ENCODE measurements around the gene VSTM4. TPM values are rescaled to one million over a fixed set of nuclear protein-coding genes. Genes with fewer than 3 reads are reported as not detected.

The VSTM4 gene
- total and polyA plus RNA-seq, 2 donors (not counting 1 experiment from before 2014, with no cell fraction given) = 8.1 to 27.9 TPM

- no peaks in the 10 kb centered on the region for H3K4me1 ChIP-seq (ENCODE audit: control insufficient read depth, extremely low read depth, insufficient read depth, low read length)
- H3K9me3 ChIP-seq (ENCODE audit: control insufficient read depth, insufficient read depth, low read depth, low read length) = no peaks in the 10 kb centered on the region
- no peak overlapping the region for H3K27ac ChIP-seq (ENCODE audit: insufficient read depth, low read length)
- no peaks in the 10 kb centered on the region for H4K20me1 ChIP-seq (ENCODE audit: control insufficient read depth, extremely low read depth, insufficient read depth, low read length)
- DNase-seq (ENCODE audit: low read depth in 2 of 2) = no peak
- no peak overlapping the region for H3K9ac ChIP-seq (ENCODE audit: insufficient read depth, low read length)
- no peak for TF ChIP-seq EZH2 (IDR thresholded peaks at IDR 0.05; ENCODE audit: low read length, missing control alignments)
- TF ChIP-seq, protein P1, sequence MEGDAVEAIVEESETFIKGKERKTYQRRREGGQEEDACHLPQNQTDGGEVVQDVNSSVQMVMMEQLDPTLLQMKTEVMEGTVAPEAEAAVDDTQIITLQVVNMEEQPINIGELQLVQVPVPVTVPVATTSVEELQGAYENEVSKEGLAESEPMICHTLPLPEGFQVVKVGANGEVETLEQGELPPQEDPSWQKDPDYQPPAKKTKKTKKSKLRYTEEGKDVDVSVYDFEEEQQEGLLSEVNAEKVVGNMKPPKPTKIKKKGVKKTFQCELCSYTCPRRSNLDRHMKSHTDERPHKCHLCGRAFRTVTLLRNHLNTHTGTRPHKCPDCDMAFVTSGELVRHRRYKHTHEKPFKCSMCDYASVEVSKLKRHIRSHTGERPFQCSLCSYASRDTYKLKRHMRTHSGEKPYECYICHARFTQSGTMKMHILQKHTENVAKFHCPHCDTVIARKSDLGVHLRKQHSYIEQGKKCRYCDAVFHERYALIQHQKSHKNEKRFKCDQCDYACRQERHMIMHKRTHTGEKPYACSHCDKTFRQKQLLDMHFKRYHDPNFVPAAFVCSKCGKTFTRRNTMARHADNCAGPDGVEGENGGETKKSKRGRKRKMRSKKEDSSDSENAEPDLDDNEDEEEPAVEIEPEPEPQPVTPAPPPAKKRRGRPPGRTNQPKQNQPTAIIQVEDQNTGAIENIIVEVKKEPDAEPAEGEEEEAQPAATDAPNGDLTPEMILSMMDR (conservative IDR thresholded peaks at IDR 0.05 in 1 of 2, IDR thresholded peaks at IDR 0.05 in 1 of 2; ENCODE audit: low read depth in 1 of 2, low read length in 2 of 2) = no peak
- H3K36me3 ChIP-seq (ENCODE audit: control insufficient read depth, insufficient read depth, low read length) = no peaks in the 10 kb centered on the region
- H3K27me3 ChIP-seq (ENCODE audit: control insufficient read depth, insufficient read depth, low read length) = no peaks in the 10 kb centered on the region
- H2AFZ ChIP-seq (ENCODE audit: low read length) = no peak overlapping the region
- no peak overlapping the region for H3K4me2 ChIP-seq (ENCODE audit: extremely low read depth, insufficient read depth, low read length)
- no peaks in the 10 kb centered on the region for H3K79me2 ChIP-seq (ENCODE audit: control insufficient read depth, insufficient read depth, low read length)
- no peak overlapping the region for H3K4me3 ChIP-seq (replicated peaks in 1 of 4; ENCODE audit: control extremely low read depth in 1 of 4, insufficient read depth in 1 of 4, low read depth in 3 of 4, low read length in 4 of 4)
Measured at GRCh38 chr10:49033939-49034338, 81.4 kb downstream of the VSTM4 start.

DNA sequence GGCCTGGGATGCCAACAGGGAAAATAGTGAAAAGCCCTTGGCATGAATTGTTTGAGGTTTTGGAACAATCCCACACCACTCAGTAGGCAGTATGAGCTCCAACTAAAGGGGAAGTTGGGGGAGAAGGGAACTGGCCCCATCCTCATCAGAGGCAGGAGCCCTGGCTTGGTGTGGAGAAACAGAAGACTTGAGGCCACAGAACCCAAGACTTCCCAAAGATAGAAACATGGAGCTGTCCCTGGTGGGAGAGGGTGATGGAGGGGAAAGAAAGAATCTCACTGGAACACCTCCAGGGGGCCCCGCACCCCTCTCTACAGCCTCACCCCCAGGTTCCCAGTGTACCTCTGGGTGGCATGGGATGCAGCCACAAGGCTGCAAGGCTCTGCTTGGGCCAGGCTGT, 85.7 kb downstream of the VSTM4 start:
- no peak for TF ChIP-seq EZH2 (IDR thresholded peaks at IDR 0.05; ENCODE audit: low read length, missing control alignments)
- TF ChIP-seq, protein P1 (conservative IDR thresholded peaks at IDR 0.05 in 1 of 2, IDR thresholded peaks at IDR 0.05 in 1 of 2; ENCODE audit: low read depth in 1 of 2, low read length in 2 of 2) = no peak
- no peak for DNase-seq (ENCODE audit: low read depth in 2 of 2)

GRCh38 chr10:49028639-49029038, 86.7 kb downstream of the VSTM4 start:
- Histone ChIP-seq H3K36me3 (ENCODE audit: control insufficient read depth, insufficient read depth, low read length) (no peaks in the 10 kb centered on the region), H3K4me3 (replicated peaks in 1 of 4; ENCODE audit: control extremely low read depth in 1 of 4, insufficient read depth in 1 of 4, low read depth in 3 of 4, low read length in 4 of 4) (no peak overlapping the region), H3K9ac (ENCODE audit: insufficient read depth, low read length) (no peak overlapping the region), H3K27ac (ENCODE audit: insufficient read depth, low read length) (no peak overlapping the region), H3K4me2 (ENCODE audit: extremely low read depth, insufficient read depth, low read length) (no peak overlapping the region), H3K27me3 (ENCODE audit: control insufficient read depth, insufficient read depth, low read length) (no peaks in the 10 kb centered on the region), H4K20me1 (ENCODE audit: control insufficient read depth, extremely low read depth, insufficient read depth, low read length) (no peaks in the 10 kb centered on the region), H2AFZ (ENCODE audit: low read length) (no peak overlapping the region), H3K4me1 (ENCODE audit: control insufficient read depth, extremely low read depth, insufficient read depth, low read length) (no peaks in the 10 kb centered on the region), H3K79me2 (ENCODE audit: control insufficient read depth, insufficient read depth, low read length) (no peaks in the 10 kb centered on the region), H3K9me3 (ENCODE audit: control insufficient read depth, insufficient read depth, low read depth, low read length) (no peaks in the 10 kb centered on the region)
- TF ChIP-seq, protein P1 (conservative IDR thresholded peaks at IDR 0.05 in 1 of 2, IDR thresholded peaks at IDR 0.05 in 1 of 2; ENCODE audit: low read depth in 1 of 2, low read length in 2 of 2) = no peak
- no peak for TF ChIP-seq EZH2 (IDR thresholded peaks at IDR 0.05; ENCODE audit: low read length, missing control alignments)
- no peak for DNase-seq (ENCODE audit: low read depth in 2 of 2)

More for the DNA sequence above, 85.7 kb downstream of the VSTM4 start:
- no peaks in the 10 kb centered on the region for H3K79me2 ChIP-seq (ENCODE audit: control insufficient read depth, insufficient read depth, low read length)
- H3K9me3 ChIP-seq (ENCODE audit: control insufficient read depth, insufficient read depth, low read depth, low read length) = no peaks in the 10 kb centered on the region
- no peaks in the 10 kb centered on the region for H4K20me1 ChIP-seq (ENCODE audit: control insufficient read depth, extremely low read depth, insufficient read depth, low read length)
- no peak overlapping the region for H3K27ac ChIP-seq (ENCODE audit: insufficient read depth, low read length)
- H3K9ac ChIP-seq (ENCODE audit: insufficient read depth, low read length) = no peak overlapping the region
- H2AFZ ChIP-seq (ENCODE audit: low read length) = no peak overlapping the region
- no peaks in the 10 kb centered on the region for H3K36me3 ChIP-seq (ENCODE audit: control insufficient read depth, insufficient read depth, low read length)
- no peak overlapping the region for H3K4me3 ChIP-seq (replicated peaks in 1 of 4; ENCODE audit: control extremely low read depth in 1 of 4, insufficient read depth in 1 of 4, low read depth in 3 of 4, low read length in 4 of 4)
- no peaks in the 10 kb centered on the region for H3K27me3 ChIP-seq (ENCODE audit: control insufficient read depth, insufficient read depth, low read length)
- no peak overlapping the region for H3K4me2 ChIP-seq (ENCODE audit: extremely low read depth, insufficient read depth, low read length)
- no peaks in the 10 kb centered on the region for H3K4me1 ChIP-seq (ENCODE audit: control insufficient read depth, extremely low read depth, insufficient read depth, low read length)
